HG03442 (cell line): ENCODE measurements around the gene RAB44.
A peak's percentile ranks its signal among the peaks of the same experiment; 100 is the strongest.
"Not testable (repeated sequence)": the region's sequence is repeated elsewhere in the genome, so short reads cannot be mapped to it uniquely, and the experiment has no call there.

Experiments used
- ATAC-seq: cut with Tn5 transposase; IDR thresholded peaks from one replicate; pipeline ENCODE4 v1.9.1; 2021; ENCODE audit warnings: mild to moderate bottlenecking, moderate library complexity; ENCODE audit not compliant: unreplicated experiment

The RAB44 gene

GRCh38 chr6:36697481-36697903 is at the start of gene RAB44:
TSS of gene RAB44 (plus strand) at chr6:36697826. CDS start at chr6:36704236, 6,410 bp downstream.
- ATAC-seq = no peak

GRCh38 chr6:36649086-36649485 is 48.5 kb upstream of the RAB44 start:
- ATAC-seq = no peak

GRCh38 chr6:36649701-36650484 is 47.7 kb upstream of the RAB44 start:
- ATAC-seq = no peak

GRCh38 chr6:36650848-36651478 is 46.7 kb upstream of the RAB44 start:
- peak; percentile 58 for ATAC-seq

- ATAC-seq = no peak
These were observed 45.8 kb upstream of the RAB44 start for GRCh38 chr6:36651659-36652379.

DNA sequence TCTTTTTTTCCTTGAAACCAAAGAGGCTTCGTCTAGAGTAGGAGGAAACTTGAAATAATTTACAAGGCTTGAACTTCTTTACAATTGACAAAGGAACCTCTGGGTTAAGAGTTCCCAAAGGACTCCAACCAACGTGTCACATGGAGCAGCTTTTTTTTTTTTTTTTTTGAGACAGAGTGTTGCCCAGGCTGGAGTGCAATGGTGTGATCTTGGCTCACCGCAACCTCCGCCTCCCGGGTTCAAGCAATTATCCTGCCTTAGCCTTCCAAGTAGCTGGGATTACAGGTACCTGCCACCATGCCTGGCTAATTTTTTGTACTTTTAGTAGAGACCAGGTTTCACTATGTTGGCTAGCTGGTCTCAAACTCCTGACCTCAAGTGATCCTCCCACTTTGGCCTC is 43.2 kb upstream of the RAB44 start:
- not testable (repeated sequence) for ATAC-seq

- no peak for ATAC-seq
These were observed 42.4 kb upstream of the RAB44 start for GRCh38 chr6:36655085-36655724.

DNA sequence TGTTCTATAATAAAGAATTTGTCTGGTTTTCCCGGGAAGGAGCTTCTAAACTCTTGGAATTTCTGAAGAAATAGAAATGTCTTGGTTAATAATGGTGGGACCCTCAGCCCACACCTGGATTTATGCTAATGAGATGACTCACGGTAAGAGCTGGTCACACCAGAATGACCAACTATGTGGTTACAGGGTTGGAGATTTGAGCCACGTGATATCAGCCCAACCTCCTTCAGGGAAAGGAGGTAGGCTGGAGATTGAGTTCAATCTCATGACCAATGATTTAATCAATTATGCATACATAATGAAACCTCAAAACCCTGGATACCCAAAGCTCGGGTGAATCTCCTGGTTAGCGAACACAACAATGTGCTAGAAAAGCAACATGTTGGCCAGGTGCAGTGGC is 41.2 kb upstream of the RAB44 start:
- no peak for ATAC-seq

DNA sequence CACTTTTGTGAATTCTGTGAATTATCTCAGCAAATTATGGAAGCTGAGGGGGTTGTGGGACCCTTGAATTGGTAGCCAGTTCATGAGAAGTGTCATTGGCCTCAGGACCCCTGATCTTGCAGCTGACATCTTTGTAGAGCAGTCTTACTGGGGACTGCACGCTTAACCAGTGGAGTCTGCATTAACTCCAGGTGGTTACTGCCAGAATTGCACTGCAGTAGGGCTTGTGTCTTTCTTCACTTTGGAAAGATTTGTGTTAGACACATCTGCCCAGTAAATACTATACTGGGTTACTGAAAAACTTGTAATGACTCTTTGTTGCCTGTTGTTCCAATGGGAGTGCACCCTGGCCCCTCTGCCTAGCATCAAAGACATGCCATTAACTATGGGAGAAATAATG is 40.4 kb upstream of the RAB44 start:
- ATAC-seq = no peak

- ATAC-seq = no peak
These were observed 39.6 kb upstream of the RAB44 start for GRCh38 chr6:36657942-36658544.

DNA sequence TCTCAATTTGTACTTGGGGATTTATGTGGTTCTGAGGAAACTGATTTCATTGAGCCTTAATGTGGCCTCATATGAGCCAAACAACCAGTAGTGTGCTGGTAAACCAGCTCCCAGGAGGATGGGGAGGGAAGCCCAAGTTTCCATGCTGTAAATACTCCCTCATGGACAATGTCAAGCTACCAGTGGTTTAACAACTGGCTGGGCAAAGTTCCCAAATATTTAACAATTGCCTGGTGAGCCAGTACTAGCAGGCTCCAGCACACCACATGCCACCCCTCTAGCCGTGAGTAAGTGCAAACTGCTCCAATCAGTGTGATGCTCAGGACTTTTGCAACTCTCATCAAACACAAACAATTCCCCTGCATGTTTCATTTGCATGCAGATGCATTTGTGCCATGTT is 38.4 kb upstream of the RAB44 start:
- ATAC-seq = no peak

DNA sequence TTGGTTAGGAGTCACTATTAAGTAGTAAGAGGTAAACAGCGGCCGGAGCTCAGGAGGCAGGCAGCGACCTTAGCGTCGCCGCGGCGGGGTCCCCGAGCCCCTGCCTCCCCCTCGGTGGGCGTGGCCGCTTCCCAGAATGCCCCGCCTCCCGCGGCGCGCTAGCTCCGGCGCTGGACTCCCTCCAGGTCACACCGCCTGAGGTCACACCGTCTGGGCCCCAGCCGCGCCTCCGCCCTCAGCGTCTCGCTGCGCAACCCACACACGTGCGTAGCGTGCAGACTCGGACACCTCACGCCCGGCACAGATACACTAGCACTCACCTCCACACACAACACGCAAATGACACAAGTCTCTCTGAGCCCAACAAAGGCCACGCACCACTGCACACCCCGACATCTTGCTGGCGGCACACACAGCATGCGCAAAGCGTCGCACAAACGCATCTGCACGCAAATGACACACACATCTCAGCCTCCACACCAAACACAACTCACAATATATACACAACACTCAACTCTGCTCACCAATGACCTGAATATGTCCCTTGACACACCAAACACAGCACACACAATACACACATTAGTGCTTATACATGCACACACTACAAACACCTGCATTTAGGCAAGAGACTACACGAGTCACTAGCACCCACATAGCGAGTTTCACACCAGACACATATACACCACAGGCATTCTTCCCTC is 36.7 kb upstream of the RAB44 start:
- no peak for ATAC-seq

DNA sequence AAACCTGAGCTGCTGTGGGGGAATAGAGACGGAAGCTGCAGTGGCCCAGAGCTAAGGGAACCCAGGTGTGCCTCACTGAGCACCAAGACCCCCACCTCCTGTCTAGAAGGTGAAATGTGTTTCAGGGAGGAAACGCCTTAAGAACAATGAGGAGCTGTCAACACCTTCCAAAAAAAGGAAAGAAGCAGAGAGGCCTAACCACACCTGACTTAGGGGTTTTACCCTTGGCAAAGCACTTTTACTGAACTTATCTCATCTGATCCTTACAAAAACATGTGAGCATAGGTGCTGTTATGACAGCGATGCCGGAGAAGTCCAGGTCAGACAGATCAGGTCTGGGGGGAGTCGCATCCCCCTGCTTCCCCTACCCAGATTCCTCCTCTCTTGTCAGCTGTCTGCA is 35.2 kb upstream of the RAB44 start:
- no peak for ATAC-seq

GRCh38 chr6:36662827-36663256 is 34.8 kb upstream of the RAB44 start:
- no peak for ATAC-seq

DNA sequence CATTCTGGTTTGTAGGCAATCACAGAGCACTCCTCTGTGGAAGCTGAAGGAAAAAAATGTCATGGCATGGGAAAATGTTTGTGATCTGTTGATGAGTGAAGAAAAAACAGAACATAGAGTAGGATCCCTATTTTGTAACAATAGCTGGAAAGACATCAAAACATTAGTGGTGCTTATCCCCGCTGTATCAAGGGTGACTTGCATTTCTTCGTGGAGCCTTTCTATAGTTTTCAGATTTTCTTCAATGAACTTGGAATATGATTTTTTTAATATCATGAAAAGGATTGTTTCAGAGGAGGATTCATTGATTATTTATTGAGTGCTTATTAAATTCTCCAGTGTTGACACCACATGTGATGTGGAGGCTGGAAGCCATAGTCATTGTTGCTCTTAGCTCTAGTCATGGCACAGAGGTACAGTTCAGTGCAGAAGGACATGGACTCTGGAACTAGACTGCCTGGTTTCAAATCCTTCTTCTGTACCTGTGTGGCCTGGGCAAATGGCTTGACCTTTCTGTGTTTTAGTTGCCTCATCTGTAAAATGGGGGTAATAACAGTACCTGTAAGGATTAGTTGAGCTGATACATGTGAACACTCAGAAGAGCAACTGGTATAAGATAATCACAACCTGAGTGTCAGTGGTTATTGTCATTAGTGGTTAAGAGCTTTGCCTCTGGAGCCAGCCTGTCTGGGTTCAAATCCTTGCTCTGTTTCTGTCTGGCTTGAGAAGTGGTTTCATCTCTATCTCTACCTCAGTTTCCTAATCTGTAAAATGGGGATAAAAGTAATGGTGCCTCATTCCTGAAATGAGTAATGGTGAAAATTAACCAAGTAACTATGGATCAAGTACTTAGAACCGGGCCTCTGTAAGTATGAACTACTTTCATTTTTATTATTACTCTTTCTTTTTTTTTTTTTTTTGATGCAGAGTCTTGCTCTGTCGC is 33.9 kb upstream of the RAB44 start:
- ATAC-seq = no peak

- ATAC-seq = no peak
These were observed 32.4 kb upstream of the RAB44 start for GRCh38 chr6:36665180-36665579.

DNA sequence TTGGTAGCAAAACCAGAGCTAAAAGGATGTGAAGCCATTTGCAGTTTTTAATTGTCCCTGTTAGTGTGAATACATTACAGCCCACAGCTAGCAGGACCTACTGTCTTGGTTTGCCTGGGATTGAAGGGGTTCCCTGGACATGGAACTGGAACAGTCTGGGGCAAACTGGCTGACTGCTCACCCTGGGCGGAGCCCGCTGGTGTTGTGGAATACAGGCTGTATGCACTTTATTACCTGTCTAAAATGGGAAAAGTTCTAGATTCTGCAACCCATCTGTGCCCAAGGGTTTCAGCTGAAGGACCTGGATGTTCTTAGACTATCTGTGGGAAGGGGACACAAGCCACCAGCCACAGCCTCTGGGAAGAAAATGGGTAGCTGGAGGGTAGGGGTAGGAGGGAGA is 31.3 kb upstream of the RAB44 start:
- no peak for ATAC-seq

DNA sequence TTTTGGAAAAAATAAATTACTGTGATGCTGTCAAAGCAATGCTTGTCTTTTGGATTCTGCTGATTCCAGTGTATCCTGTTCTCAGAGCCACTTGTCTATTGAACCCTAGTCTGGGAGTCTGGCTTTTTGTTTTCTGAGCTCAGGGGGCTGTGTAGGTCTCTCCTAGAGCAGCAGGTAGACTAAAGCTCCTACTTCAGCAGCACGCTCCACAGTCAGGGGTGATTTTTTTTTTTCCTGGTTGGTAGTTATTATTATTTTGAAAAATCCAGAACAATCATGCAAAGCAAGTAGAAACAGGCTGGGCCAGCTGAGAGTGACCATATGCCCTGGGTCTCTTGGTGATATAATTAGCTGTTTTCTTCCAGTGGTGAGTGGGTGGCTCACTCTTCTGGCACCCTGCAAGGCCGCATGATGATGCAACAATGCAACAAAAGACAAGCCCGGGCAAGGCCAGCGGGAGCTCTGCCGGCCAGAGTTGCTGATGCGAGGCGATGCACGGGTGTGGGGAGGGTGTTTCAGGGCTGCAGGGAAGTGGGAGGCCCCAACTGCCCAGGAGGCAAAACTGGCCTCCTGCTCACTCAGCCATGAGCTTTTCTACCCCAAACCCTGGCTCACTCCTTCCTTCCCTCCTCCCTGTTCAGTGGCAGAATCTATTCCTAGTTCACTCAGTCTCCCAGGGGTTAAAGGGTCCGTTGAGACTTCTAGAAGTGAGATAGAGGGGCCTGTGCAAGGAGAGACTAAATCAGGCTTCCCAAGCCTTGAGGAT is 30.6 kb upstream of the RAB44 start:
- ATAC-seq = peak; percentile 68
